GM19099 (cell line): ENCODE results near the gene IPO11.

ENCODE experiments used
- POLR2A ChIP-seq: IDR thresholded peaks from 3 replicates; pipeline ENCODE4 v1.6.1; 2011; ENCODE audit warnings: low read depth; ENCODE audit not compliant: insufficient read length; ENCODE audit errors: extremely low read depth

IPO11 gene

DNA sequence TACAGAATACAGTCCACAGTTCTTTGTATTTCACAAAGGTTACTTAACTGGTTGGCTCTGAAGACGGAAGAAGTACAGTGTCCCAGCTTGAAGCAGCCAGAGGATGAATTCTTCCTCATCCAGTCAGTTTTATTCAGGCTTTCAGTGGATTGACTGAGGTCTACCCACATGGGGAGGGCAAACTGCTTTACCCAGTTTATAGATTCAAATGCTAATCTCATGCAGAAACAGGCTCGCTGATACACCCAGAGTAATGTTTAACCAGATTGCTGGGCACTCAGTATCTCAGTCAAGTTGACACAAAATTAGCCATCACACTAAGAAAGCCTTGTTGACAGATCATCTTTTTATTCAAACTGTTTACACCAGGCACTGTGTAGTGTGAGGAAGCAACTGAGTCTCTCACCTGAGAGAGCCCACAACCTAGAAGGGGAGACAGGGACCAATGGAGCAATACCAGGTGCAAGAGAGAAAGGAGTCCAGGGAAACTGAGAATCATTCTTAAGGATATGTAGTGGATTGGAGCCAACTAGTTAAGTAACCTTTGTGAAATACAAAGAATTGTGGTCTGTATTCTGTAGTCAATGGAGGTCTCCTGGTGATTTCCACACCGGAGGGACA, 181.9 kb downstream of the IPO11 start:
- no peak for TF ChIP-seq POLR2A

DNA sequence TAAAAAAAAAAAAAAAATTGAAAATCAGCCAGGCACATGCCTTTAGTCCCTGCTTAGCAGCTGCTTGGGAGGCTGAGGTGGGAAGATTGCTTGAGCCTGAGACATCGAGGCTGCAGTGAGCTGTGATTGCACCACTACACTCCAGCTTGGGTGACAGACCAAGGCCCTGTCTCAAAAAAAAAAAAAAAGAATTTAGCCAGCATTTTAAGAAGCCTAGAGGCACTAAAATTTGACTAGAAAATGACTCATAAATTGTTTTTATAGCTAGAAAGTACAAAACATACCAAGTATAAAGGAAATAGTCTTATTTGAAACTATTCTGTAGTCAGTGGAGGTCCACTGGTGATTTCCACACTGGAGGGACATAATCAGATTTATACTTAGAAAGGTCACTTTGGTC, 183.5 kb downstream of the IPO11 start:
- TF ChIP-seq POLR2A: no peak

DNA sequence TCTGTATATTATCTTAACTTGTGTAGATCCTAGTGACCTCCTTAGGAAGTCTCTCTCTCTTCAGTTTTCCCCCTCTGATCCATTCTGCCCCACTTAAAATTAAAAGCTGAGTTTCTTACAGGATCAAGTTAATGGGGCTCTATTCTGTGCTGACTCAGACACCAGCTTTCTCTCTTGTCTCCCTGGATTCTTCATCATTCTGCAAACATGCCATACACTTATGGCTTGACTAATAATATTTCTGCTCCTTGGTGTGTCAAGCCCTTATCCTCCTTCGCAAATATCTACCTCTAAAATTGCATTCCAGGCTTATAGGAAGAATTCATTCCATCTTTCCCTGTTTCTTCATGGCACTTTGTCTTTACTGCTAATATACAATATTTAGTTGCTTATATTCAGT, 184.1 kb downstream of the IPO11 start:
- TF ChIP-seq POLR2A: no peak

DNA sequence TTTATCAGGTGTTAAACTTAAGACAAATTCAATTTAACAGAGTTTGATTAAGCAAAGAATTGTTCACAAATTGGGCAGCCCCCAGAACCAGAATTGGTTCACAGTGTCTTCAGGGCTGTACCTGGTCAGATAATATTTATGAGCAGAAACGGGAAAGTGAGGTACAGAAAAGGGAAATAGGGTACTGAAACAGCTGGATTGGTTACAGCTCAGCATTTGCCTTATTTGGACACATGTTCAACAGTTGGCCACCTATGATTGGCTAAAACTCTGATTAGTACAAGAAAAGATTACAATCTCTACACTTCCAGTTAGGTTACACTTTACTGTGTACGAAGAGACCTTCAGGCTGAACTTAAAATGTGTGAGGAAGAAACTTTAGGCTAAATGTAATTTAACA, 184.8 kb downstream of the IPO11 start:
- no peak for TF ChIP-seq POLR2A

DNA sequence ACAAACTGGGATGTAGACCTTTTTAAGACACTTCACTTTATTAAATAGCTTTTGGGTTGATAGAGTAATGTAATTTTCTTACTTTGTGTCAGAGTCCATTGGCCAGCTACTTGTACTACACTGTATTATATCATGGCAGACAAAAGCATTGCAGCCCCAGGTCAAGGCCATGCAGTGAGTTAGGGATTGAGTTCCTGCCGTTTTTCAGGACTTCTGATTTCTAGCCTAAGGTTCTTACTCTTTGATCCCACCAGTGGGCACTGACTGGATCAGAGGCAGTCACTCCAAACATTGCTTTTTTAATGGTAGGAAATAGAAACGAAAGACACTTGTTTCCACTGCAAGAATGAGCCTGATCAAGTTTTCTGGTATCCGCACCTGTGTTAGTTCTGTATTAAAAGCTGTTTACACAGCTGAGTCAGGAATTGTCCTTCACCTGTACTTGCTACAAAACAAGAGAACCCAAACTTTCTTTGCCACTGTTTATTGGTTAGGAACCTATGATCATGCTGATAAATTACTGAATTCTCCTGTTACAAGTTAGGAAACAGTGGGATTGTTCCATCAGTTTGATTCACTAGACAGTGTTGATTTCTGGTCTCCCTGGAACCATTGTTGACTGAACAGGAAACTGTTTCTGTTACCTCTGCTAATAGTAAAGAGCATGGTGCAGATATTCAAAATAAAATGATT, 188.1 kb downstream of the IPO11 start:
- no peak for TF ChIP-seq POLR2A

DNA sequence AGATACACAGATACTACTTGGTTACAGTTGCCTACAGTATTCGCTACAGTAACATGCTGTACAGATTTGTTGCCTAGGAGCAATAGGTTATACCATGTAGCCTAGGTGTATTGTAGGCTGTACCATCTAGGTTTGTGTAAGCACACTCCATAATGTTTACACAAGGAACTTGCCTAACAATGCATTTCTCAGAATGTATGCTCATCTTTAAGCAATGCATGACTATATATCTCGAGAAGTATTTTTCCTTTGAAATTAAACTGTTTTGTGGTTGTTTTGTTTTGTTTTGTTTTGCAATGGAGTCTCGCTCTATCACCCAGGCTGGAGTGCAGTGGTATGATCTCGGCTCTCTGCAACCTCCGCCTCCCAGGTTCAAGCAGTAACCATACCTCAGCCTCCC, 191.4 kb downstream of the IPO11 start:
- no peak for TF ChIP-seq POLR2A

DNA sequence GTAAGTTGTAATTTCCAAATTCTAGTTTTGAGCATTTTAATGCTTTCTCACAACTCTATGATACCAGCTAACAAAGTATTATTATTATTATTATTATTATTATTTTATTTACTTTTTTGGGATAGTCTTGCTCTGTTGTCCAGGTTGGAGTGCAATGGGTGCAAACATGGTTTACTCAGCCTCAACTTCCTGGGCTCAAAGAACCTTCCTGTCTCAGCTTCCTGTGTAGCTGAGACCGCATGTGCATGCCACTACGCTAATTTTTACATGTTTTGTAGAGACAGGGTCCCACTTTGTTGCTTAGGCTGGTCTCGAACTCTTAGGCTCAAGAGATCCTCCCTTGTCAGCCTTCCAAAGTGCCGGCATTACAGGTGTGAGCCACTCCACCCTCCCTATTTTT, 193.1 kb downstream of the IPO11 start:
- no peak for TF ChIP-seq POLR2A

DNA sequence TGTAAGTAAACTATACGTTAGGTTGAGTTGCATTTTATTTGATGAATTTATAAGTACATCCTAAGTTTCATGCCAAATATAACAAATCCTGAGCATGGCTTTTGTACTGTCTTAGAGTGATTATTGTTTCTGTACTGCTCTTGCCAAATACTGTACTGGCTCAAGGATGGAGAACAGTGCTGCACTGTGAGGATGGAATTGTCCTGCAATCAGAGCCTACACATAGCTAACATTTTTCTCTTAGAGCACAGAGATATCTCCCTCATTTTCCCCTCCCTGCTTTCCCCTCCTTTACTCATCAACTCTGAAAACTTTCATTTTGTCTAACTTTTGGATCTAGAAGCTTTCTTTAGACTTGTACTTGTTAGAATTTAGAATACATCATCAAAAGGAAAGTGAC, 194.3 kb downstream of the IPO11 start:
- TF ChIP-seq POLR2A: no peak

DNA sequence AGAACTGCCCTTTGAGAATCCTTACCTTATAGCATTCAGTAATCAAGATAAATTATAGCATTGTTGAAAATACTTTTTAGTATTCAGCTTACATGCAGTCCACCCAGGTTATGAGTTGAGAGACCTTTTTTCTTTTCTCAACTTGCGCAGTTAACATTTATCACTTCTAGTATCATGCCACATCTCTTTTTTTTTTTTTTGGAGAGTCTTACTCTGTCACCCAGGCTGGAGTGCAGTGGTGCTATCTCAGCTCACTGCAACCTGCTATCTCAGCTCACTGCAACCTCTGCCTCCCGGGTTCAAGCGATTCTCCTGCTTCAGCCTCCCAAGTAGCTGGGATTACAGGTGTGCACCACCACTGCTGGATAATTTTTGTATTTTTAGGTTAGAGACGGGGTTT, 195.1 kb downstream of the IPO11 start:
- no peak for TF ChIP-seq POLR2A

DNA sequence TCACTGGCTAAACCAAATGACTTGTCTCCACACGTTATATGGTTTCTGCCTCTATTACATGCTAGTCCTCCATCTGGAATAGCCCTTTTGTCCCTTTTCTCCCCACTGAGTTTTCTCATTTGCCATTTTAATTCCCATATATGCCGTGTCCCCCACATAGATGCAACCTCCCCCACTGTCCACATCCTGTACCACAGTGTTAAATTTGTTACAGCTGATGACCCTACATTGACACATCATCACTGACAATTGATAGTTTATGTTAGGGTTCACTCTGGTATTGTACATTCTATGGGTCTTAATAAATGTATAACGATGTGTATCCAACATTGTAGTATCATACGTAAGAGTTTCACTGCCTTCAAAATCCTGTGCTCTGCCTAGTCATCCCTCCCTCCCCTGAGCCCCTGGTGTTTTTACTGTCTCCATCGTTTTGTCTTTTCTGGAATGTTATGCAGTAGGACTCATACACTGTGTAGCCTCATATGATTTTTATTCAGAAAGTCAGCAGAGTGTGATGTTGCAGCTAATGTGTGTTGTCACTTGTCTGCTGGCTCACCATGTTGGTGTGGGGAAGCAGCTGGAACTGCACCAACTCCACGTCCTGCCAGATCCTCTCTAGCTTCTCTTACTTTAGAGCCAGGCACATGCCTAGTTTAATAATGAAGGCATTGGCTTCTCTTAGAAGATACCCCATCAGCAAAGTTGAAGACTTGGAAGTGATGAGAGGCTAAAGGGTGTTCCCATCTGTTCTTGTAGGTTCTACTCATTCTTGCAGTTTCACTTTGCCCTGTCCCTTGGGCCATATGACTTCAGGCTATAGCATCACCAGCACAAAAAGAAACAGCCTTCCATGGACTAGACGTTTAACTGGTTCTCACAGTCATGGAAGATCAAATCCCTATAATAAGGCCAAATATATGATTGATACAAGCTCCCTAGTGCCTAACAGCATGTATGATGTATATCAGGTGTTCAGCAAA, 196.3 kb downstream of the IPO11 start:
- TF ChIP-seq POLR2A: no peak

DNA sequence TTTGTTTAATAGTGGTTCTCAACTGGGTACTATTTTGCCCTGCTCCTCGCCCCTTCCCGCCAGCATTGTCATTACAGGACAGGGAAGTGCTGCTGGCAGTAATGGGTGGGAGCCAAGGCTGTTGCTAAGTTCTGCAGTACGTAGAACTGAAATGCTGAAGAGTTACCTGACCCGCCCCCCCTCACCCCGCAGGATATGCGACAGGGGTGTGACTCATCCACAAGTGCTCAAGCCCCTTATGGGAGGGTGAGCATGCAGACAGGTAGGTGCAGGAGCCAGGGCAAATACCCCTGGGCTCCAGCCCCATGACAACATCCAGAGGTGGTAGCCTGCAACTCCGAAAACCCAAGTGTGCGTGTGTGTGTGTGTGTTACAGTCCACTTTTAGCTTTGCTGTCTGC, 201.8 kb downstream of the IPO11 start:
- TF ChIP-seq POLR2A: no peak

DNA sequence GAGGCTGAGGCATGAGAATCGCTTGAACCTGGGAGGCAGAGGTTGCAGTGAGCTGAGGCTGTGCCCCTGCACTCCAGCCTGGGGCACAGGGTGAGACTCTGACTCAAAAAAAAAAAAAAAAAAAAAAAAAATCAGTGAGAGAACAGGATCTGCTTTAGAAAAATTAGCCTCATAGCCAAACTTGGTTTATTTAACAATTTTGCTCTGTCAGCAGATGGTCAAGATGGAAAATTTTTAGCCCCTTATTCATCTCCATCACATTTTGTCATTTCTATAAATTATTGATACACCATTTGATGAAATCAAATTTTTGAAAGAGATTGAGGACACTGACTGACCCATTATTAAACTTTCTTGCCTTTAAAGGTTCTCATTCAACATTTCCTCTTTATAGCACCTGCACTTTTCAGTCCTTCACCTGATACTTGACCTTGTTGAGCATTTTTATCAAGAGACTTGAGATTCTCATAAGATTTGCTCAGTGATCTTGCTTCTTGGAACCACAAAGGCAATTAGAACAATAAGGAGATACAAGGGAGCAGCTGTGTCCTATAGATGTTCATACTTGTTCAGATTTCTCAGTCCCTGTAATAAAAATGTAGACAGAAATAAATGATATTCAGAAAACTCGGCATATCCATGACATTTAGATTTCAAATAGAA, 204.2 kb downstream of the IPO11 start:
- TF ChIP-seq POLR2A: no peak

DNA sequence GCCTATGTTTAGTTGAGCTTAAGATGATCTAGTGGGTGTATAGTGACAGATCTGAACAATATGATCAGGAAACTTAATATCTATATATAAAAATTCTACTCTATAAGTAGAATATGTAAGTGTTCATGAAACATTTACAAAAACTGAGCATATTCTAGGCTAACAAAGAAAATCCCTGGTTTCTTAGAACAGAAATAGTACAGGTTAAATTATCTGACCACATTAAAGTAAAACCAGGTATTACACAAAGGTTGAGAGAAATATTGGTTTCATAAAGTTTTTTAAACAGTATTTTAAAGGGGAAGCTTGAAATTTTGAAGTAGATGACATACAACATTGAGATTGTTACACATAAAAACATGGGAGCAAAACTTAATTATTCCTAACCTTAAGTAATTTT, 205.4 kb downstream of the IPO11 start:
- TF ChIP-seq POLR2A: no peak

DNA sequence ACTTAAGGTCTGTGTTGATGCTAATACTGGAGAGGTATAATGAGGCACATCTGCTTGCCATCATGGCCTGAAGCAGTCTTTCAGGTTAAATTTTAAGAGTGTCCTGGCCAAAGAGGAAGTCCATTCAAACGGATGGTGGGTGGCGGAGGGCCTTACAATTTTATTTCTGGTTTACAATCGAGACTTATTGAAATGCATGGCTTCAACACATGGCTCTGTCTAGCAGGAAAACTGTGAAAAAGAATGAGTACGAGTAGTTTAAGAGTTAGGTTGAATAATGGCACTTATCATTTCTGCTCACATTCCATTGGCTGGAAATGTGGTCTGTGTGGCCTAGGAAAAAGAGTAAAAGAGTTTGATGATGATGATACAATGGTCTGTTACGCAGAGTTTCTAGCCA, 208.2 kb downstream of the IPO11 start:
- TF ChIP-seq POLR2A: no peak

DNA sequence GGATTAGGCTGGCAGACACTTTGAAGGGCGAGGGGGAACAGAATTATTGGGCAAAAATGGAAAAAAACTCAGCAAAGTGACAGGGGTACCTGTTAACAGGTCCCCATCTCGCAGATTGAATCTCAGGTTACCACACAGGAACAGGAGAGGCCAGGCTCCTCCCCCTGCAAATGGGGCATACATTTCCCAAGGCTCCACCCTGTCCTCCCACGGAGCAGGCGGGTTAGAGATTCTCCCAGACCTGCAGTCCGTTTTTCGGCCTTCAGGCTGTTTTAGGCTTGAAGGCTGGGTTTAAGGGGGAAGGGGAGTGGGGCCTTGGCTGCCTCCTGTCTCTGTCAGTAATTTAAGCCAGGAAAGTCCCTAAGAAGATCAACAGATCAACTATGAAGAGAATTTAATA, 208.7 kb downstream of the IPO11 start:
- TF ChIP-seq POLR2A: no peak
